ENCODE measurements around the gene OR9A2. TPM values are rescaled to one million over a fixed set of nuclear protein-coding genes. Genes with fewer than 3 reads are reported as not detected.

The OR9A2 gene
- polyA plus RNA-seq, 3 donors, result not detected

- no peak overlapping the region for H2AFZ ChIP-seq (ENCODE audit: insufficient read depth, low read depth, low read length, poor library complexity, severe bottlenecking)
- H3K27ac Mint-ChIP-seq, result no peak overlapping the region
- H3K36me3 ChIP-seq (replicated peaks in 1 of 2; ENCODE audit: control insufficient read depth in 1 of 2, insufficient read depth in 2 of 2, low read length in 2 of 2), result no peaks in the 10 kb centered on the region
- H3K79me2 ChIP-seq (ENCODE audit: insufficient read depth, low read length), result no peaks in the 10 kb centered on the region
- H3K4me2 ChIP-seq (replicated peaks; ENCODE audit: extremely low read depth, low read length, poor library complexity, severe bottlenecking), result no peak overlapping the region
- H3K27me3 Mint-ChIP-seq (ENCODE audit: low read depth in 3 of 3), result peaks cover 0 to 3% (median 2%) of the 10 kb centered on the region in 3 donors
- no peak for TF ChIP-seq CTCF (IDR thresholded peaks at IDR 0.05)
- no peaks in the 10 kb centered on the region for H3K27me3 ChIP-seq (ENCODE audit: control insufficient read depth in 2 of 2, insufficient read depth in 2 of 2, low read length in 2 of 2)
- no peaks in the 10 kb centered on the region for H3K36me3 Mint-ChIP-seq
- no peaks in the 10 kb centered on the region for H3K9me3 Mint-ChIP-seq
- no peak for DNase-seq
- no CpG with 5 or more reads among the region's 2 CpGs for WGBS (ENCODE audit: insufficient coverage)
- H3K4me1 ChIP-seq (ENCODE audit: control insufficient read depth in 1 of 2, insufficient read depth in 2 of 2, low read length in 2 of 2), result peaks cover 22 to 23% of the 10 kb centered on the region in 2 donors
- no peak overlapping the region for H3K9ac ChIP-seq (ENCODE audit: insufficient read depth, low read length, poor library complexity, severe bottlenecking)
- H3K27ac ChIP-seq (ENCODE audit: low read depth in 1 of 2, low read length in 2 of 2), result no peak overlapping the region
- no peak overlapping the region for H3K4me3 Mint-ChIP-seq
- intact Hi-C loops (cut with micrococcal nuclease), result no loop called here
- H3K9me3 ChIP-seq (replicated peaks in 1 of 2; ENCODE audit: control insufficient read depth in 1 of 2, insufficient read depth in 1 of 2, low read length in 2 of 2), result no peaks in the 10 kb centered on the region
- H3K4me3 ChIP-seq (replicated peaks in 1 of 3; ENCODE audit: low read depth in 2 of 3, low read length in 3 of 3), result no peak overlapping the region
- H3K4me1 Mint-ChIP-seq, result peaks cover 26% of the 10 kb centered on the region
- no peaks in the 10 kb centered on the region for H4K20me1 ChIP-seq (ENCODE audit: insufficient read depth, low read length)
Observed at GRCh38 chr7:143043391-143043790, 16.5 kb upstream of the OR9A2 start.

- H3K9me3 Mint-ChIP-seq, result no peaks in the 10 kb centered on the region
- no peaks in the 10 kb centered on the region for H4K20me1 ChIP-seq (ENCODE audit: insufficient read depth, low read length)
- no peak for TF ChIP-seq CTCF (IDR thresholded peaks at IDR 0.05)
Observed at GRCh38 chr7:143042790-143043271, 15.9 kb upstream of the OR9A2 start.

More at GRCh38 chr7:143042790-143043271, 15.9 kb upstream of the OR9A2 start:
- no peaks in the 10 kb centered on the region for H3K27me3 ChIP-seq (ENCODE audit: control insufficient read depth in 2 of 2, insufficient read depth in 2 of 2, low read length in 2 of 2)
- no peak overlapping the region for H3K4me3 ChIP-seq (replicated peaks in 1 of 3; ENCODE audit: low read depth in 2 of 3, low read length in 3 of 3)
- H3K9ac ChIP-seq (ENCODE audit: insufficient read depth, low read length, poor library complexity, severe bottlenecking), result no peak overlapping the region
- no peaks in the 10 kb centered on the region for H3K36me3 ChIP-seq (replicated peaks in 1 of 2; ENCODE audit: control insufficient read depth in 1 of 2, insufficient read depth in 2 of 2, low read length in 2 of 2)
- H3K27me3 Mint-ChIP-seq (ENCODE audit: low read depth in 3 of 3), result peaks cover 0 to 3% (median 0%) of the 10 kb centered on the region in 3 donors
- no peak overlapping the region for H3K27ac Mint-ChIP-seq
- H3K27ac ChIP-seq (ENCODE audit: low read depth in 1 of 2, low read length in 2 of 2), result no peak overlapping the region
- DNase-seq, result no peak
- H3K79me2 ChIP-seq (ENCODE audit: insufficient read depth, low read length), result no peaks in the 10 kb centered on the region
- no peak overlapping the region for H3K4me3 Mint-ChIP-seq
- no peaks in the 10 kb centered on the region for H3K9me3 ChIP-seq (replicated peaks in 1 of 2; ENCODE audit: control insufficient read depth in 1 of 2, insufficient read depth in 1 of 2, low read length in 2 of 2)
- H3K4me1 ChIP-seq (ENCODE audit: control insufficient read depth in 1 of 2, insufficient read depth in 2 of 2, low read length in 2 of 2), result peaks cover 17% of the 10 kb centered on the region in 2 donors
- no peak overlapping the region for H3K4me2 ChIP-seq (replicated peaks; ENCODE audit: extremely low read depth, low read length, poor library complexity, severe bottlenecking)
- no peak overlapping the region for H2AFZ ChIP-seq (ENCODE audit: insufficient read depth, low read depth, low read length, poor library complexity, severe bottlenecking)
- peaks cover 23% of the 10 kb centered on the region for H3K4me1 Mint-ChIP-seq
- H3K36me3 Mint-ChIP-seq, result no peaks in the 10 kb centered on the region
- WGBS (ENCODE audit: insufficient coverage), result no CpG with 5 or more reads among the region's 6 CpGs
- intact Hi-C loops (cut with micrococcal nuclease), result no loop called here

All from CD14-positive monocyte (primary cell).